Activated T-cell treated with anti-CD3 and anti-CD28 coated beads, Interleukin-2, amount 50 U/mL, for 1 hour (primary cell): Measurements from ENCODE around the gene PPP2R2C.

Experiments used
- DNase-seq: peaks from one replicate; pipeline ENCODE4 v3.0.0-alpha.2; 2020

PPP2R2C gene

GRCh38 chr4:6359536-6360308 is 112.7 kb downstream of the PPP2R2C start:
- no peak for DNase-seq

GRCh38 chr4:6357476-6357875 is 114.9 kb downstream of the PPP2R2C start:
- no peak for DNase-seq

- DNase-seq: no peak
Observed at GRCh38 chr4:6356076-6356560, 116.3 kb downstream of the PPP2R2C start.

- no peak for DNase-seq
Observed at GRCh38 chr4:6355052-6355451, 117.4 kb downstream of the PPP2R2C start.

GRCh38 chr4:6354626-6355025 is 117.8 kb downstream of the PPP2R2C start:
- DNase-seq: no peak

GRCh38 chr4:6354119-6354518 is 118.3 kb downstream of the PPP2R2C start:
- DNase-seq: no peak

GRCh38 chr4:6352031-6352692 is 120.3 kb downstream of the PPP2R2C start:
- DNase-seq: no peak

- DNase-seq: no peak
Observed at GRCh38 chr4:6351246-6352000, 121.0 kb downstream of the PPP2R2C start.

- DNase-seq: no peak
Observed at GRCh38 chr4:6350646-6351045, 121.8 kb downstream of the PPP2R2C start.

GRCh38 chr4:6349896-6350603 is 122.4 kb downstream of the PPP2R2C start:
- no peak for DNase-seq

GRCh38 chr4:6348408-6348807 is 124.0 kb downstream of the PPP2R2C start:
- no peak for DNase-seq

- no peak for DNase-seq
Observed at GRCh38 chr4:6347511-6348045, 124.8 kb downstream of the PPP2R2C start.

- DNase-seq: no peak
Observed at GRCh38 chr4:6346373-6347110, 125.9 kb downstream of the PPP2R2C start.

GRCh38 chr4:6345866-6346265 is 126.5 kb downstream of the PPP2R2C start:
- no peak for DNase-seq

GRCh38 chr4:6345096-6345830 is 127.2 kb downstream of the PPP2R2C start:
- DNase-seq: no peak

GRCh38 chr4:6343939-6344408 is 128.4 kb downstream of the PPP2R2C start:
- DNase-seq: no peak

- DNase-seq: no peak
Observed at GRCh38 chr4:6342530-6343293, 129.7 kb downstream of the PPP2R2C start.

- DNase-seq: no peak
Observed at GRCh38 chr4:6341696-6342095, 130.7 kb downstream of the PPP2R2C start.

- no peak for DNase-seq
Observed at GRCh38 chr4:6340446-6341015, 131.9 kb downstream of the PPP2R2C start.
